Smooth muscle cell (in vitro differentiated cells): ENCODE results near the gene PRSS16. TPM values are rescaled to one million over a fixed set of nuclear protein-coding genes. Genes with fewer than 3 reads are reported as not detected.

Experiments
- DNase-seq: peaks from one replicate; lab custom pipeline; 2025; ENCODE audit not compliant: unreplicated experiment; lab: John Stamatoyannopoulos, UW
- H2AFZ ChIP-seq: fragments of 200-600 bp; sonication (generic); 2 replicates; pipeline ENCODE4 v1.6.0; 2016; ENCODE audit warnings: antibody characterized with exemption, low read depth, mild to moderate bottlenecking
- H3F3A ChIP-seq: fragments of 200-600 bp; sonication (generic); 2 replicates; pipeline ENCODE4 v1.6.0; 2017; ENCODE audit warnings: antibody characterized with exemption, low read depth
- H3K27ac ChIP-seq: fragments of 200-600 bp; sonication (generic); 2 replicates; pipeline ENCODE4 v1.5.1; 2016; ENCODE audit warnings: low read depth, mild to moderate bottlenecking
- H3K27me3 ChIP-seq: fragments of 200-600 bp; sonication (generic); 2 replicates; pipeline ENCODE4 v1.6.1; 2016; ENCODE audit warnings: low read depth, mild to moderate bottlenecking
- H3K36me3 ChIP-seq: fragments of 200-600 bp; sonication (generic); 2 replicates; pipeline ENCODE4 v1.5.1; 2016; ENCODE audit warnings: low read depth
- H3K4me1 ChIP-seq: fragments of 200-600 bp; sonication (generic); 2 replicates; pipeline ENCODE4 v1.5.1; 2016; ENCODE audit warnings: low read depth
- H3K4me2 ChIP-seq: fragments of 200-600 bp; sonication (generic); 2 replicates; pipeline ENCODE4 v1.6.0; 2016; ENCODE audit warnings: mild to moderate bottlenecking
- H3K4me3 ChIP-seq: fragments of 200-600 bp; sonication (generic); 2 replicates; pipeline ENCODE4 v1.5.1; 2016; ENCODE audit warnings: mild to moderate bottlenecking
- H3K79me2 ChIP-seq: fragments of 200-600 bp; sonication (generic); 2 replicates; pipeline ENCODE4 v1.6.0; 2016; ENCODE audit warnings: low read depth, mild to moderate bottlenecking
- H3K9ac ChIP-seq: fragments of 200-600 bp; sonication (generic); 2 replicates; pipeline ENCODE4 v1.6.0; 2016; ENCODE audit warnings: low read depth
- H3K9me3 ChIP-seq: fragments of 200-600 bp; sonication (generic); replicated peaks from 2 replicates; pipeline ENCODE4 v1.5.1; 2016; ENCODE audit warnings: low read depth
- H4K20me1 ChIP-seq: fragments of 200-600 bp; sonication (generic); 2 replicates; pipeline ENCODE4 v1.6.0; 2016; ENCODE audit warnings: low read depth
- CTCF ChIP-seq: fragments of 200-600 bp; sonication (generic); IDR thresholded peaks from 2 replicates; pipeline ENCODE4 v1.5.1; 2017; ENCODE audit warnings: borderline replicate concordance, mild to moderate bottlenecking, antibody characterized with exemption; ENCODE audit not compliant: insufficient read depth, poor library complexity, severe bottlenecking
- WGBS: methylation state at CpG from one replicate; pipeline ENCODE4 v1.1.7; 2016; ENCODE audit warnings: low lambda C conversion rate; 5-methylcytosine and 5-hydroxymethylcytosine counted together
- polyA plus RNA-seq: library from polyadenylated mRNA; unstranded; fragments of >200 nt; fragmentation: Nextera tagmentation; extraction: Ambion mirVana; gene quantifications from 2 replicates; pipeline ENCODE4 v1.2.1, GENCODE V29; 2016
- total RNA-seq: library from RNA; depleted of rRNA; stranded (reverse); fragments of >200 nt; gene quantifications from 2 replicates; pipeline ENCODE4 v1.2.3, GENCODE V29; 2014

The PRSS16 gene
- total and polyA plus RNA-seq, 2 experiments from 2014 or later = 2.8 to 7.6 TPM

- H3K9ac ChIP-seq = no peak overlapping the region
- no peaks in the 10 kb centered on the region for H4K20me1 ChIP-seq
- H3K4me2 ChIP-seq = no peak overlapping the region
- peaks cover 7% of the 10 kb centered on the region for H3K4me1 ChIP-seq
- no peaks in the 10 kb centered on the region for H3K36me3 ChIP-seq
- no peak for TF ChIP-seq CTCF
- H3K27ac ChIP-seq = no peak overlapping the region
- H3K9me3 ChIP-seq = no peaks in the 10 kb centered on the region
- DNase-seq = no peak
- peaks cover 12% of the 10 kb centered on the region for H3K27me3 ChIP-seq
- 85% methylated on average over 3 of the region's 3 CpGs for WGBS
- no peaks in the 10 kb centered on the region for H3F3A ChIP-seq
- no peaks in the 10 kb centered on the region for H3K79me2 ChIP-seq
- H3K4me3 ChIP-seq = no peak overlapping the region
- no peak overlapping the region for H2AFZ ChIP-seq
Observed at GRCh38 chr6:27254566-27254965, 7.1 kb downstream of the PRSS16 start.

- Histone ChIP-seq H3K4me3 (no peak overlapping the region), H3F3A (no peaks in the 10 kb centered on the region), H3K4me2 (no peak overlapping the region), H2AFZ (no peak overlapping the region), H3K4me1 (peaks cover 4% of the 10 kb centered on the region), H3K27me3 (peaks cover 5% of the 10 kb centered on the region), H3K9ac (no peak overlapping the region), H3K9me3 (no peaks in the 10 kb centered on the region), H3K27ac (no peak overlapping the region), H4K20me1 (no peaks in the 10 kb centered on the region), H3K36me3 (no peaks in the 10 kb centered on the region), H3K79me2 (no peaks in the 10 kb centered on the region)
- 80% methylated on average over 1 of the region's 1 CpG for WGBS
- no peak for TF ChIP-seq CTCF
- no peak for DNase-seq
Observed at GRCh38 chr6:27255866-27256265, 8.4 kb downstream of the PRSS16 start.

GRCh38 chr6:27260369-27260768 is 12.9 kb downstream of the PRSS16 start:
- Histone ChIP-seq H2AFZ (peak overlapping the region; percentile 79), H3K4me1 (peaks cover 3% of the 10 kb centered on the region), H3K27me3 (no peaks in the 10 kb centered on the region), H3K79me2 (no peaks in the 10 kb centered on the region), H3K4me2 (peak overlapping the region; percentile 81), H3K4me3 (peak overlapping the region; percentile 43), H3K27ac (no peak overlapping the region), H3K9ac (no peak overlapping the region), H3F3A (no peaks in the 10 kb centered on the region), H3K36me3 (no peaks in the 10 kb centered on the region), H4K20me1 (no peaks in the 10 kb centered on the region), H3K9me3 (no peaks in the 10 kb centered on the region)
- DNase-seq = no peak
- no peak for TF ChIP-seq CTCF
- 12% methylated on average over 21 of the region's 21 CpGs for WGBS

GRCh38 chr6:27260836-27261375 is 13.4 kb downstream of the PRSS16 start:
- H3K4me2 ChIP-seq = peak overlapping the region; percentile 81

More at GRCh38 chr6:27260836-27261375, 13.4 kb downstream of the PRSS16 start:
- Histone ChIP-seq H3K9ac (no peak overlapping the region), H3K4me3 (peak overlapping the region; percentile 43), H3K36me3 (no peaks in the 10 kb centered on the region), H3K79me2 (no peaks in the 10 kb centered on the region), H2AFZ (peak overlapping the region; percentile 79), H3K27me3 (no peaks in the 10 kb centered on the region), H4K20me1 (no peaks in the 10 kb centered on the region), H3K9me3 (no peaks in the 10 kb centered on the region), H3F3A (no peaks in the 10 kb centered on the region), H3K4me1 (peaks cover 3% of the 10 kb centered on the region), H3K27ac (no peak overlapping the region)
- TF ChIP-seq CTCF = no peak
- no peak for DNase-seq
- 2% methylated on average over 29 of the region's 30 CpGs for WGBS
